Measurements from ENCODE around the gene FRMPD1. TPM values are rescaled to one million over a fixed set of nuclear protein-coding genes. Genes with fewer than 3 reads are reported as not detected.

FRMPD1 gene
- total and polyA plus RNA-seq, 4 donors = 0.06 to 0.25 (median 0.06) TPM; not detected in 1

DNA sequence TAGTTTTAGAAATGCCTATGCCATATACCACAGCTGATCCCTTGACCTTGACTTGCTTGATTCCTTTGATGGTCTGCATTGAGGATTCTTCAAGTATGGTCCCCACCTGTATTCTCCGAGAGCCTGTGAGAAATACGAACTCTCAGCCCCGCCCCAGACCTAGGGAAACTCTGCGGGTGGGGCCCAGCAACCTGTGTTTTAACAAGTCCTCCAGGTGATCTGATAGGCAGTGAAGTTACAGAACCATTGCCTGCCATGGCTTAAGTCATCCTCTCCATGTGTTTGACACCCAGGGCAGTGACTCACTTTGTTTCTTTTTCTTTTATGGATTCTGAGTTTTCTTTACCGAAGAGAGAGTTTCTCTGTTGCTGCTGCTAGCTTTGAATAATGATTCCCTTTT lies 18.5 kb downstream of the FRMPD1 start:
- Histone ChIP-seq H3K36me3 (ENCODE audit: control insufficient read depth in 4 of 4, insufficient read depth in 4 of 4, low read length in 4 of 4) (no peaks in the 10 kb centered on the region), H3K27me3 (ENCODE audit: control insufficient read depth in 3 of 3, insufficient read depth in 3 of 3, low read length in 2 of 3) (peaks cover 0 to 12% (median 3%) of the 10 kb centered on the region in 3 donors), H3K4me3 (no peak overlapping the region), H3K9me3 (ENCODE audit: control insufficient read depth in 4 of 4, insufficient read depth in 3 of 4, low read length in 3 of 4) (no peaks in the 10 kb centered on the region), H3K4me1 (ENCODE audit: control insufficient read depth in 5 of 5, insufficient read depth in 5 of 5, low read length in 5 of 5) (no peaks in the 10 kb centered on the region), H3K9ac (ENCODE audit: insufficient read depth in 1 of 2, low read length in 2 of 2) (no peak overlapping the region), H3K27ac (ENCODE audit: low read depth in 1 of 2, low read length in 1 of 2) (no peak overlapping the region)
- TF ChIP-seq, protein P1, sequence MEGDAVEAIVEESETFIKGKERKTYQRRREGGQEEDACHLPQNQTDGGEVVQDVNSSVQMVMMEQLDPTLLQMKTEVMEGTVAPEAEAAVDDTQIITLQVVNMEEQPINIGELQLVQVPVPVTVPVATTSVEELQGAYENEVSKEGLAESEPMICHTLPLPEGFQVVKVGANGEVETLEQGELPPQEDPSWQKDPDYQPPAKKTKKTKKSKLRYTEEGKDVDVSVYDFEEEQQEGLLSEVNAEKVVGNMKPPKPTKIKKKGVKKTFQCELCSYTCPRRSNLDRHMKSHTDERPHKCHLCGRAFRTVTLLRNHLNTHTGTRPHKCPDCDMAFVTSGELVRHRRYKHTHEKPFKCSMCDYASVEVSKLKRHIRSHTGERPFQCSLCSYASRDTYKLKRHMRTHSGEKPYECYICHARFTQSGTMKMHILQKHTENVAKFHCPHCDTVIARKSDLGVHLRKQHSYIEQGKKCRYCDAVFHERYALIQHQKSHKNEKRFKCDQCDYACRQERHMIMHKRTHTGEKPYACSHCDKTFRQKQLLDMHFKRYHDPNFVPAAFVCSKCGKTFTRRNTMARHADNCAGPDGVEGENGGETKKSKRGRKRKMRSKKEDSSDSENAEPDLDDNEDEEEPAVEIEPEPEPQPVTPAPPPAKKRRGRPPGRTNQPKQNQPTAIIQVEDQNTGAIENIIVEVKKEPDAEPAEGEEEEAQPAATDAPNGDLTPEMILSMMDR (IDR thresholded peaks at IDR 0.05; ENCODE audit: control extremely low read depth, extremely low read depth) = no peak
- ATAC-seq (ENCODE audit: insufficient read depth, low FRiP score) = no peak
- 63 to 73% methylated on average over 5 of the region's 5 CpGs for WGBS, 2 donors
- DNase-seq = no peak

DNA sequence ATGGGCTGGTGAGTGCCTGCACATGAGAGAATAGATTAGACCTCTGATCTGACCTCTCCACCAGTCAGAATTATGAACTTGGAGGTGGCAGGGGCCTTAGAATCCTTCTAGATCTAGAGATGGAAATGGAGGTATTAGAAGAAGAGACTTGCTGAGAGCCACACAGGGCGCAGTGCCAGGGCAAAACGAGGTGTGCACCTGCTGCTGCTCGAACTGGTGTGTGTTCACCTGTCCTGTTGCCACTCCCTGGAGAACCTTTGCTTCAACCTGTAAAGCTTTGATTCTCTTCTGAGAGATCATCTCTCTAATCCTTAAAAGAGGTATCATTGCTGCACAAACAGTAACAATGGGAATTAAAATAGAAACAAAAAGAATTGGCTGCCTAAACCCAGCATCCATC lies 24.9 kb downstream of the FRMPD1 start:
- Histone ChIP-seq H3K4me1 (ENCODE audit: control insufficient read depth in 5 of 5, insufficient read depth in 5 of 5, low read length in 5 of 5) (no peaks in the 10 kb centered on the region), H3K9me3 (ENCODE audit: control insufficient read depth in 4 of 4, insufficient read depth in 3 of 4, low read length in 3 of 4) (peaks cover 0 to 2% (median 0%) of the 10 kb centered on the region in 4 donors), H3K4me3 (no peak overlapping the region), H3K27me3 (ENCODE audit: control insufficient read depth in 3 of 3, insufficient read depth in 3 of 3, low read length in 2 of 3) (peaks cover 0 to 13% (median under 1%) of the 10 kb centered on the region in 3 donors), H3K36me3 (ENCODE audit: control insufficient read depth in 4 of 4, insufficient read depth in 4 of 4, low read length in 4 of 4) (no peaks in the 10 kb centered on the region), H3K27ac (ENCODE audit: low read depth in 1 of 2, low read length in 1 of 2) (no peak overlapping the region), H3K9ac (ENCODE audit: insufficient read depth in 1 of 2, low read length in 2 of 2) (no peak overlapping the region)
- WGBS, 2 donors = 71 to 72% methylated on average over 3 of the region's 3 CpGs
- ATAC-seq (ENCODE audit: insufficient read depth, low FRiP score) (no peak), DNase-seq (no peak)
- TF ChIP-seq, protein P1 (IDR thresholded peaks at IDR 0.05; ENCODE audit: control extremely low read depth, extremely low read depth) = no peak

DNA sequence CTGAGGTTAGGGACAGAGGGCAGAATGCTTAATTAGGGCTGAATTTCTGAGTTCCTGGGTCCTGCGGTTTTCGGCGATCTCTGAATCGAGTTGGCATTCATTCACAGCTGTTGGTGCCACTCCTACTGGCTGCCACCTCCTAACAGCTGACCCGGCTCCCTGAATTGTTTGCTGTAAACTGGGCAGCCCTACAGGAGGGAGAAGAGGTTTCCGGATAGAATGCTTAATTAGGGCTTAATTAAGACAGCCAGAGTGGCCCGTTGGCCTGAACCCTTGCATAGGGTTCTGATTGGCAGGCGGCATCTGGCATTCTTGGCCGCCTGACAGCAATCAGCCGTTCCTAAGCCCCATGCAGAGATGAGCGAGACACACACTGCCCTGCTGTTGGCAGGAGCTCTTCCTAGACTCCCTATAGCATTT lies 25.7 kb downstream of the FRMPD1 start:
- no peak overlapping the region for H3K4me3 ChIP-seq
- TF ChIP-seq, protein P1 (IDR thresholded peaks at IDR 0.05; ENCODE audit: control extremely low read depth, extremely low read depth) = no peak
- peaks cover 0 to 2% (median 0%) of the 10 kb centered on the region in 4 donors for H3K9me3 ChIP-seq (ENCODE audit: control insufficient read depth in 4 of 4, insufficient read depth in 3 of 4, low read length in 3 of 4)
- H3K36me3 ChIP-seq (ENCODE audit: control insufficient read depth in 4 of 4, insufficient read depth in 4 of 4, low read length in 4 of 4) = no peaks in the 10 kb centered on the region
- WGBS, 2 donors = 70 to 81% methylated on average over 11 of the region's 11 CpGs
- ATAC-seq (ENCODE audit: insufficient read depth, low FRiP score) (no peak), DNase-seq (no peak)
- H3K27me3 ChIP-seq (ENCODE audit: control insufficient read depth in 3 of 3, insufficient read depth in 3 of 3, low read length in 2 of 3) = peaks cover 0 to 13% (median 0%) of the 10 kb centered on the region in 3 donors
- H3K27ac ChIP-seq (ENCODE audit: low read depth in 1 of 2, low read length in 1 of 2) = no peak overlapping the region
- H3K9ac ChIP-seq (ENCODE audit: insufficient read depth in 1 of 2, low read length in 2 of 2) = no peak overlapping the region
- H3K4me1 ChIP-seq (ENCODE audit: control insufficient read depth in 5 of 5, insufficient read depth in 5 of 5, low read length in 5 of 5) = no peaks in the 10 kb centered on the region

DNA sequence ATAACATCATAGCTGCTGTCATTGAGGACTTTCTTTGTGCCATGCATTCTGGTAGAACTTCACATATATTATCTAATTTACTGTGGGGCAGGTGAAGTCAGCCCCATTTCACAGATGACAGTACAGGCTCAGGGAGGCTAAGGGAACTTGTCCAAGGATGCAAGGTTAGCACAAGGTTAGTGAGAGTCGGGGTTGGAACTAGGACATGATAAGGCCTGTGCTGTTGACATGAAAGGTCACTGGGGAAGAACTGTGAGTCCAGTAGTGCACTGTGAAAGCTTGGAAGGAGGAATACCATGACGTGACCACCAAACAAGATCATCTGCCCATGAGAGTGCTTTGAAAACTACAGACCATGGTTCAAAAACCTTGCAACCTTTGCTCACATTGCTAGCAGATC lies 26.7 kb downstream of the FRMPD1 start:
- Histone ChIP-seq H3K4me1 (ENCODE audit: control insufficient read depth in 5 of 5, insufficient read depth in 5 of 5, low read length in 5 of 5) (no peaks in the 10 kb centered on the region), H3K36me3 (ENCODE audit: control insufficient read depth in 4 of 4, insufficient read depth in 4 of 4, low read length in 4 of 4) (no peaks in the 10 kb centered on the region), H3K27me3 (ENCODE audit: control insufficient read depth in 3 of 3, insufficient read depth in 3 of 3, low read length in 2 of 3) (peaks cover 0 to 13% (median 0%) of the 10 kb centered on the region in 3 donors), H3K9ac (ENCODE audit: insufficient read depth in 1 of 2, low read length in 2 of 2) (no peak overlapping the region), H3K27ac (ENCODE audit: low read depth in 1 of 2, low read length in 1 of 2) (no peak overlapping the region), H3K4me3 (no peak overlapping the region), H3K9me3 (ENCODE audit: control insufficient read depth in 4 of 4, insufficient read depth in 3 of 4, low read length in 3 of 4) (peaks cover 0 to 2% (median 0%) of the 10 kb centered on the region in 4 donors)
- ATAC-seq (ENCODE audit: insufficient read depth, low FRiP score) (no peak), DNase-seq (no peak)
- 73 to 81% methylated on average over 2 of the region's 2 CpGs for WGBS, 2 donors
- TF ChIP-seq, protein P1 (IDR thresholded peaks at IDR 0.05; ENCODE audit: control extremely low read depth, extremely low read depth) = no peak
